Measurements from ENCODE around the gene HM13. TPM values are rescaled to one million over a fixed set of nuclear protein-coding genes. Genes with fewer than 3 reads are reported as not detected.
A peak's percentile ranks its signal among the peaks of the same experiment; 100 is the strongest.

HM13 gene
- total RNA-seq, 2 donors from 2014 or later: 120 to 206 TPM

GRCh38 chr20:31547017-31547675 lies 32.9 kb downstream of the HM13 start:
- no peaks in the 10 kb centered on the region for H3K4me1 Mint-ChIP-seq
- peak overlapping the region; percentile 83 for H3K4me3 ChIP-seq (ENCODE audit: low read length)
- peaks cover 79% of the 10 kb centered on the region for H3K36me3 Mint-ChIP-seq (ENCODE audit: low read depth)
- H3K9ac ChIP-seq (ENCODE audit: extremely low read depth, low read length, poor library complexity, severe bottlenecking): peak overlapping the region; percentile 56
- TF ChIP-seq CTCF (conservative IDR thresholded peaks at IDR 0.05): peak; percentile 15
- no peaks in the 10 kb centered on the region for H3K27me3 ChIP-seq (ENCODE audit: control insufficient read depth, insufficient read depth, low read length, poor library complexity, severe bottlenecking)
- peak overlapping the region; percentile 96 for H3K27ac Mint-ChIP-seq
- peak; percentile 92 for DNase-seq
- WGBS, 2 experiments (ENCODE audit: insufficient coverage in 1 of 2, insufficient read length in 1 of 2): 61% methylated on average over 36 of the region's 36 CpGs
- H3K9me3 Mint-ChIP-seq: no peaks in the 10 kb centered on the region
- no peaks in the 10 kb centered on the region for H3K27me3 Mint-ChIP-seq (ENCODE audit: insufficient read depth)
- peaks cover 71% of the 10 kb centered on the region for H3K36me3 ChIP-seq (ENCODE audit: control insufficient read depth, insufficient read depth, low read length)
- H3K27ac ChIP-seq (ENCODE audit: low read depth, low read length): peak overlapping the region; percentile 88
- H3K4me1 ChIP-seq (ENCODE audit: control insufficient read depth, insufficient read depth, low read length): no peaks in the 10 kb centered on the region
- no peaks in the 10 kb centered on the region for H3K9me3 ChIP-seq (ENCODE audit: control insufficient read depth, low read length)
- H3K4me3 Mint-ChIP-seq: peak overlapping the region; percentile 67

GRCh38 chr20:31547720-31548298 lies 33.6 kb downstream of the HM13 start:
- no peaks in the 10 kb centered on the region for H3K27me3 Mint-ChIP-seq (ENCODE audit: insufficient read depth)
- Histone ChIP-seq H3K36me3 (ENCODE audit: control insufficient read depth, insufficient read depth, low read length) (peaks cover 64% of the 10 kb centered on the region), H3K9ac (ENCODE audit: extremely low read depth, low read length, poor library complexity, severe bottlenecking) (peak overlapping the region; percentile 56), H3K9me3 (ENCODE audit: control insufficient read depth, low read length) (no peaks in the 10 kb centered on the region), H3K27ac (ENCODE audit: low read depth, low read length) (peak overlapping the region; percentile 22), H3K27me3 (ENCODE audit: control insufficient read depth, insufficient read depth, low read length, poor library complexity, severe bottlenecking) (no peaks in the 10 kb centered on the region), H3K4me3 (ENCODE audit: low read length) (peak overlapping the region; percentile 83), H3K4me1 (ENCODE audit: control insufficient read depth, insufficient read depth, low read length) (no peaks in the 10 kb centered on the region)
- WGBS, 2 experiments (ENCODE audit: insufficient coverage in 1 of 2, insufficient read length in 1 of 2): 74 to 75% methylated on average over 4 to 5 of the region's 6 CpGs
- H3K4me1 Mint-ChIP-seq: no peaks in the 10 kb centered on the region
- peak overlapping the region; percentile 96 for H3K27ac Mint-ChIP-seq
- DNase-seq: no peak
- peaks cover 78% of the 10 kb centered on the region for H3K36me3 Mint-ChIP-seq (ENCODE audit: low read depth)
- H3K9me3 Mint-ChIP-seq: no peaks in the 10 kb centered on the region
- TF ChIP-seq CTCF (conservative IDR thresholded peaks at IDR 0.05): no peak
- peak overlapping the region; percentile 67 for H3K4me3 Mint-ChIP-seq

- Mint-ChIP-seq H3K4me1 (peaks cover 3% of the 10 kb centered on the region), H3K27me3 (ENCODE audit: insufficient read depth) (no peaks in the 10 kb centered on the region), H3K4me3 (peak overlapping the region; percentile 67), H3K36me3 (ENCODE audit: low read depth) (peaks cover 80% of the 10 kb centered on the region), H3K9me3 (no peaks in the 10 kb centered on the region), H3K27ac (peak overlapping the region; percentile 76)
- H3K9ac ChIP-seq (ENCODE audit: extremely low read depth, low read length, poor library complexity, severe bottlenecking): no peak overlapping the region
- H3K9me3 ChIP-seq (ENCODE audit: control insufficient read depth, low read length): no peaks in the 10 kb centered on the region
- WGBS, 2 experiments (ENCODE audit: insufficient coverage in 1 of 2, insufficient read length in 1 of 2): 94 to 99% methylated on average over 7 to 11 of the region's 11 CpGs
- TF ChIP-seq CTCF (conservative IDR thresholded peaks at IDR 0.05): no peak
- H3K36me3 ChIP-seq (ENCODE audit: control insufficient read depth, insufficient read depth, low read length): peaks cover 68% of the 10 kb centered on the region
- no peak for DNase-seq
- H3K4me3 ChIP-seq (ENCODE audit: low read length): no peak overlapping the region
- no peak overlapping the region for H3K27ac ChIP-seq (ENCODE audit: low read depth, low read length)
- H3K4me1 ChIP-seq (ENCODE audit: control insufficient read depth, insufficient read depth, low read length): no peaks in the 10 kb centered on the region
- no peaks in the 10 kb centered on the region for H3K27me3 ChIP-seq (ENCODE audit: control insufficient read depth, insufficient read depth, low read length, poor library complexity, severe bottlenecking)
These were observed 34.7 kb downstream of the HM13 start for GRCh38 chr20:31548820-31549512.

All from endodermal cell (in vitro differentiated cells).